IMR-90 (cell line): ENCODE results near the gene BICD1. TPM values are rescaled to one million over a fixed set of nuclear protein-coding genes. Genes with fewer than 3 reads are reported as not detected.

ENCODE experiments used
- ATAC-seq: fragments of 200-7000 bp; cut with Tn5 transposase; 2 replicates; pipeline ENCODE4 v1.9.1; 2020; ENCODE audit warnings: low read depth, mild to moderate bottlenecking, moderate library complexity
- Bru-seq: library from RNA; stranded (reverse); fragments of 400-500 nt; gene quantifications from one replicate; lab custom pipeline; 2021; lab: Mats Ljungman, UMichigan
- BruChase-seq, 2 experiments: library from RNA; stranded (reverse); fragments of 400-500 nt; gene quantifications; one replicate each; lab custom pipeline; 2021; lab: Mats Ljungman, UMichigan
- BruUV-seq: library from RNA; stranded (reverse); fragments of 400-500 nt; replicated peaks from 2 replicates; lab custom pipeline; 2021; lab: Mats Ljungman, UMichigan
- CTCF ChIA-PET: fragments of 300-600 bp; formaldehyde crosslinking; extraction: SDS; loops from one replicate; lab custom pipeline; 2021; ENCODE audit warnings: antibody characterized with exemption; lab: Yijun Ruan, JAX
- POLR2A ChIA-PET: fragments of 300-600 bp; sonication (Branson Sonifier 250); formaldehyde crosslinking; loops from one replicate; lab custom pipeline; 2022; ENCODE audit warnings: antibody characterized with exemption; ENCODE audit not compliant: unreplicated experiment; lab: Charles Lee
- DNase-seq: peaks from one replicate; pipeline ENCODE4 v3.0.0; 2013
- H2AFZ ChIP-seq: replicated peaks from 2 replicates; pipeline ENCODE3; 2013; ENCODE audit warnings: low read length, mild to moderate bottlenecking; ENCODE audit not compliant: poor library complexity
- H2AK5ac ChIP-seq: 2 replicates; pipeline ENCODE4 v1.6.1; 2013; ENCODE audit warnings: low read depth, low read length, inconsistent platforms
- H2AK9ac ChIP-seq: replicated peaks from 2 replicates; pipeline ENCODE3; 2013; ENCODE audit warnings: mild to moderate bottlenecking, low read depth, low read length, moderate library complexity; ENCODE audit not compliant: poor library complexity
- H2BK120ac ChIP-seq: 2 replicates; pipeline ENCODE4 v1.6.1; 2013; ENCODE audit warnings: low read depth, low read length, inconsistent platforms
- H2BK15ac ChIP-seq: 3 replicates; pipeline ENCODE4 v1.6.1; 2013; ENCODE audit warnings: low read depth, low read length, inconsistent platforms
- H2BK20ac ChIP-seq: 2 replicates; pipeline ENCODE4 v1.6.1; 2013; ENCODE audit warnings: low read depth, mild to moderate bottlenecking, inconsistent platforms, low read length, moderate library complexity
- H2BK5ac ChIP-seq: 2 replicates; pipeline ENCODE4 v1.6.1; 2013; ENCODE audit warnings: mild to moderate bottlenecking, low read depth, low read length, inconsistent platforms; ENCODE audit not compliant: poor library complexity, severe bottlenecking
- H3K14ac ChIP-seq: replicated peaks from 2 replicates; pipeline ENCODE4 v1.6.1; 2013; ENCODE audit warnings: low read depth, low read length, inconsistent platforms
- H3K18ac ChIP-seq: 2 replicates; pipeline ENCODE4 v1.6.1; 2013; ENCODE audit warnings: low read depth, low read length, control low read depth
- H3K23ac ChIP-seq: 2 replicates; pipeline ENCODE4 v1.6.1; 2013; ENCODE audit warnings: low read depth, low read length, inconsistent platforms
- H3K27ac ChIP-seq: 2 replicates; pipeline ENCODE4 v1.5.1; 2013; ENCODE audit warnings: mild to moderate bottlenecking, control low read depth, low read length; ENCODE audit not compliant: insufficient read depth
- H3K27me3 ChIP-seq: 2 replicates; pipeline ENCODE4 v1.6.1; 2013; ENCODE audit warnings: low read length; ENCODE audit not compliant: control insufficient read depth, insufficient read depth
- H3K36me3 ChIP-seq: 2 replicates; pipeline ENCODE4 v1.6.1; 2013; ENCODE audit warnings: low read length, mixed read lengths; ENCODE audit not compliant: control insufficient read depth, insufficient read depth
- H3K4ac ChIP-seq: 2 replicates; pipeline ENCODE4 v1.6.1; 2013; ENCODE audit warnings: low read depth, low read length, inconsistent platforms
- H3K4me1 ChIP-seq: 2 replicates; pipeline ENCODE4 v1.6.1; 2013; ENCODE audit warnings: low read length, mixed read lengths; ENCODE audit not compliant: control insufficient read depth, insufficient read depth
- H3K4me2 ChIP-seq: 2 replicates; pipeline ENCODE4 v1.6.1; 2013; ENCODE audit warnings: low read depth, mild to moderate bottlenecking, control low read depth, low read length, moderate library complexity
- H3K4me3 ChIP-seq: 2 replicates; pipeline ENCODE4 v1.5.1; 2013; ENCODE audit warnings: low read depth, mild to moderate bottlenecking, control low read depth, low read length, moderate library complexity; ENCODE audit not compliant: insufficient read depth
- H3K56ac ChIP-seq: 2 replicates; pipeline ENCODE4 v1.6.1; 2013; ENCODE audit warnings: low read length, inconsistent platforms; ENCODE audit not compliant: insufficient read depth; ENCODE audit errors: extremely low read depth
- H3K79me1 ChIP-seq, 2 experiments: 2 replicates each; pipeline ENCODE4 v1.6.1; 2013; ENCODE audit warnings: low read length in 2 of 2, inconsistent platforms in 1 of 2, low read depth in 1 of 2
- H3K9ac ChIP-seq: 2 replicates; pipeline ENCODE4 v1.6.1; 2013; ENCODE audit warnings: low read depth, low read length, control low read depth
- H3K9me1 ChIP-seq: 2 replicates; pipeline ENCODE4 v1.6.1; 2013; ENCODE audit warnings: low read length, inconsistent platforms; ENCODE audit not compliant: insufficient read depth
- H3K9me3 ChIP-seq: 2 replicates; pipeline ENCODE4 v1.6.1; 2013; ENCODE audit warnings: low read length; ENCODE audit not compliant: control insufficient read depth, insufficient read depth
- H4K20me1 ChIP-seq: 2 replicates; pipeline ENCODE4 v1.6.1; 2013; ENCODE audit warnings: low read length, inconsistent platforms; ENCODE audit not compliant: insufficient read depth
- H4K5ac ChIP-seq: 2 replicates; pipeline ENCODE4 v1.6.1; 2013; ENCODE audit warnings: mild to moderate bottlenecking, low read depth, low read length, control low read depth
- H4K8ac ChIP-seq, 2 experiments: 2 replicates each; pipeline ENCODE4 v1.6.1; 2013; ENCODE audit warnings: low read depth in 2 of 2, low read length in 2 of 2, control low read depth in 1 of 2, inconsistent platforms in 1 of 2
- H4K91ac ChIP-seq: 2 replicates; pipeline ENCODE4 v1.6.1; 2013; ENCODE audit warnings: low read depth, low read length, inconsistent platforms; ENCODE audit not compliant: insufficient read depth
- BHLHE40 ChIP-seq: fragments of 150-350 bp; IDR thresholded peaks from 2 replicates; pipeline ENCODE4 v1.6.1; 2016; ENCODE audit warnings: mild to moderate bottlenecking, low read depth, low read length
- CEBPB ChIP-seq: IDR thresholded peaks from 2 replicates; pipeline ENCODE4 v1.6.1; 2012; ENCODE audit warnings: low read depth, low read length, improper control_type of control experiment
- CHD1 ChIP-seq: IDR thresholded peaks from 2 replicates; pipeline ENCODE4 v1.6.1; 2012; ENCODE audit warnings: low read depth, low read length, improper control_type of control experiment
- FOS ChIP-seq: fragments of 150-350 bp; IDR thresholded peaks from 2 replicates; pipeline ENCODE4 v1.6.1; 2016; ENCODE audit warnings: low read depth, low read length
- MAFK ChIP-seq: IDR thresholded peaks from 2 replicates; pipeline ENCODE4 v1.6.1; 2012; ENCODE audit warnings: low read depth, low read length, improper control_type of control experiment
- MAZ ChIP-seq: IDR thresholded peaks from 2 replicates; pipeline ENCODE4 v1.6.1; 2012; ENCODE audit warnings: low read depth, mild to moderate bottlenecking, low read length, improper control_type of control experiment, moderate library complexity, borderline replicate concordance
- MXI1 ChIP-seq: IDR thresholded peaks from 2 replicates; pipeline ENCODE4 v1.6.1; 2012; ENCODE audit warnings: low read depth, mild to moderate bottlenecking, low read length, moderate library complexity, borderline replicate concordance
- NFE2L2 ChIP-seq: fragments of 150-350 bp; IDR thresholded peaks from 2 replicates; pipeline ENCODE4 v1.6.1; 2016; ENCODE audit warnings: low read depth, mild to moderate bottlenecking, low read length
- POLR2A ChIP-seq: IDR thresholded peaks from 2 replicates; pipeline ENCODE4 v1.6.1; 2012; ENCODE audit warnings: mild to moderate bottlenecking, low read depth, low read length
- RAD21 ChIP-seq: IDR thresholded peaks from 2 replicates; pipeline ENCODE4 v1.6.1; 2012; ENCODE audit warnings: low read length, improper control_type of control experiment
- RCOR1 ChIP-seq: IDR thresholded peaks from 2 replicates; pipeline ENCODE4 v1.6.1; 2012; ENCODE audit warnings: mild to moderate bottlenecking, low read length, improper control_type of control experiment; ENCODE audit not compliant: insufficient replicate concordance
- RFX5 ChIP-seq: IDR thresholded peaks from 2 replicates; pipeline ENCODE4 v1.8.0; 2012; ENCODE audit warnings: low read depth, mild to moderate bottlenecking, low read length, moderate library complexity
- SMC3 ChIP-seq: fragments of 150-350 bp; IDR thresholded peaks from 2 replicates; pipeline ENCODE4 v1.6.1; 2016; ENCODE audit warnings: low read depth, mild to moderate bottlenecking, antibody characterized with exemption, low read length, moderate library complexity
- WGBS, 2 experiments: methylation state at CpG; one replicate each; pipeline versions ENCODE4 v1.1.5 to v1.1.7; 2013; ENCODE audit warnings: missing lambda C conversion rate in 2 of 2; ENCODE audit not compliant: insufficient read length in 1 of 2; ENCODE audit errors: extremely low coverage in 2 of 2; 5-methylcytosine and 5-hydroxymethylcytosine counted together
- dilution Hi-C: fragments of 300-500 bp; cut with HindIII; formaldehyde crosslinking; loops from one replicate; pipeline ENCODE4 v1.14.3; 2018; ENCODE audit warnings: low sequenced_read_pairs; ENCODE audit not compliant: unreplicated experiment
- in situ Hi-C: fragments of 300-500 bp; cut with MboI; formaldehyde crosslinking; loops from 3 replicates; pipeline ENCODE4 v1.14.3; 2019; ENCODE audit warnings: low sequenced_read_pairs, inconsistent platforms, mixed read lengths
- intact Hi-C: fragments of 100-400 bp; cut with micrococcal nuclease; formaldehyde crosslinking; loops from 2 replicates; pipeline ENCODE4 v1.10.0; 2022
- long read RNA-seq: library from polyadenylated mRNA; unstranded; transcript quantifications from one replicate; pipeline ENCODE4 v2.0.0, GENCODE V29; 2021; ENCODE audit not compliant: unreplicated experiment
- polyA plus RNA-seq, 3 experiments: library from polyadenylated mRNA; depleted of rRNA; stranded (reverse); fragments of >200 nt; gene quantifications; 2 replicates each; pipeline ENCODE4 v1.2.3, GENCODE V29; 2012; ENCODE audit warnings: low replicate concordance in 1 of 3
- total RNA-seq: library from RNA; depleted of rRNA; stranded (reverse); fragments of >200 nt; gene quantifications from 2 replicates; pipeline ENCODE4 v1.2.3, GENCODE V29; 2012; rRNA removed
- TF ChIP-seq, protein P1 (sequence below): fragments of 150-350 bp; IDR thresholded peaks from 2 replicates; pipeline ENCODE4 v1.6.1; 2016; ENCODE audit warnings: low read depth, mild to moderate bottlenecking, low read length, moderate library complexity, borderline replicate concordance

The BICD1 gene
- total RNA-seq (17.2 and 25.0 TPM in 2 replicates), polyA plus RNA-seq (2012; rRNA removed) (17.6 and 21.8 TPM in 2 replicates), Bru-seq, nascent RNA (percentile 92 among the genes with signal in this experiment), BruChase-seq, experiment 1, labeled RNA remaining after a 6-hour chase (percentile 90 among the genes with signal in this experiment), BruChase-seq, experiment 2, labeled RNA remaining after a 2-hour chase (percentile 91 among the genes with signal in this experiment)
- 7.2 and 7.3 TPM in 2 replicates for polyA plus RNA-seq (2012; cell fraction: cytosol; rRNA removed)
- 32.2 and 53.0 TPM in 2 replicates for polyA plus RNA-seq (2012; cell fraction: nucleus; rRNA removed; ENCODE audit: low replicate concordance)
- long read RNA-seq, full-length matches to known transcripts, result 3 of 22 reads
- long read RNA-seq, partial matches to known transcripts, result 8 of 22 reads
- long read RNA-seq, other reads (novel, unspliced or antisense), result 11 of 22 reads

DNA sequence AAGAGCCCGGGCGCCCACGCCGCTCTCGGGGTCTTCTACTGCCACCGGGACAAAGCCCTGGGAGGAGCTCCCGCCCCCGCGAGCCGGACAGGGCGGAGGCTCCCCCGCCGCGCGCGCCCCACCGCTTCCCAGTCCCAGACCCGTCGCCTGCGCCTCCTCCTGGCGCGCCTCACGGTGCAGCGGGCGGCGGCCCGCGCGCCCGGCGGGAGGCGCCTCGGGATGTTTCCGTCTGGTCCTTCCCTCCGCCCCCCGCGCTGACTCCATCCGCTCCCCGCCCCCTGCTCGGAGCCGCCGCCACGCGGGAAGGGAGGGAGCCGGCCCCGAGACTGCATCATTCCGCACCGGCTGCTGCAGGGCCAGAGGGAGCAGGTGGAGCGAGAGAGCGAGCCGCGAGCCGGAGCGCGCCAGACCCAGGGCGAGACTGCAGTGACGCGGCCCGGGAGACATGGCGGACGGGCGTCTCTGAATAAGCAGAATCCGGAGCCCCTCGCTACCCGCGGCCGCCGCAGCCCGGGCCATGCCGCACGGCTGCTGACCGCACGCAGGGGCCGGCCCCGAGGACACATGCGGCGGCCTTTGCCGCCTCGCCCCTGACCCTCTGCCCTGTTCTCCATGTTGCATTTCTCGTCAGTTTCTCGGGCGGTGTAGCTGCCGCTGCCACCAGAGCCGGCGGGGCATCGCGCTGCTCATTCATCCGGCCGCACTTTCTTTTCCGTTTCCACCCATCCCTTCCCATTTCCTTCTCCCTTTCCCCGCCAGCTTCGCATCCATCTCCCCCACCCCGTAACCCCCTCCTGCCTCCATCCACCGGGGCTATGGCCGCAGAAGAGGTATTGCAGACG is at the start of gene BICD1:
TSS of gene BICD1 (plus strand) at position 331 of the 842 bp plus-strand sequence. CDS start at position 816, 485 bp downstream.
- Histone ChIP-seq H3K27me3 (no peaks in the 10 kb centered on the region), H3K9ac (peak within 1 kb of the TSS; percentile 93), H3K4ac (peak within 1 kb of the TSS; percentile 97), H3K27ac (peak within 1 kb of the TSS; percentile 91), H2BK15ac (peak within 1 kb of the TSS; percentile 86; the same call in 2 of the 3 replicates), H3K79me1 (peaks cover 0 to 23% of the 10 kb centered on the region in 2 experiments; a peak in 2 of 4 replicates), H3K9me3 (no peaks in the 10 kb centered on the region), H2BK20ac (peak within 1 kb of the TSS; percentile 88), H2BK120ac (peak within 1 kb of the TSS; percentile 88), H3K14ac (peak within 1 kb of the TSS; percentile 97), H2BK5ac (peak within 1 kb of the TSS; percentile 97), H4K20me1 (peaks cover 5% of the 10 kb centered on the region), H3K4me2 (peak within 1 kb of the TSS; percentile 98), H2AK5ac (peak within 1 kb of the TSS; percentile 94), H3K18ac (peak within 1 kb of the TSS; percentile 95), H2AK9ac (peak within 1 kb of the TSS; percentile 88), H2AFZ (peak within 1 kb of the TSS; percentile 96), H3K36me3 (0 out of 2 replicates have a peak, but pooled peaks cover 2% of the 10 kb centered on the region), H3K4me1 (peaks cover 4% of the 10 kb centered on the region), H4K91ac (peak within 1 kb of the TSS; percentile 96), H3K56ac (peak within 1 kb of the TSS; percentile 86), H3K4me3 (peak within 1 kb of the TSS; percentile 85), H4K5ac (peak within 1 kb of the TSS; percentile 84), H4K8ac (peak within 1 kb of the TSS; percentile 84 to 98), H3K23ac (peak within 1 kb of the TSS; percentile 99), H3K9me1 (peaks cover 4% of the 10 kb centered on the region)
- DNase-seq, result peak; percentile 87
- CTCF ChIA-PET, result interaction anchor here (0.6 to 0.9 kb wide), 3 partner anchors 23 to 342 kb away, joined by 3 read pairs; no protein-coding TSS in a partner anchor
- intact Hi-C loops (loop anchor here (2.0 to 5.0 kb wide), 4 partner anchors 46 to 454 kb away; no protein-coding TSS in a partner anchor), dilution Hi-C loops (no loop called here), in situ Hi-C loops (no loop called here)
- peak; percentile 91 for ATAC-seq
- no TSS peak for BruUV-seq
- WGBS, 2 experiments, result 0% methylated on average over 52 of the region's 96 CpGs; no CpG with 5 or more reads in 1 of the 2 experiments
- POLR2A ChIA-PET, result interaction anchor here (0.7 to 1.9 kb wide), 2 partner anchors 22 to 54 kb away, joined by 5 read pairs; no protein-coding TSS in a partner anchor
- TF ChIP-seq CEBPB, result no peak
- TF ChIP-seq FOS, result 0 out of 2 replicates have a peak, but pooled peaks have one; percentile 12
- peak; percentile 90 for TF ChIP-seq RCOR1
- TF ChIP-seq NFE2L2, result no peak
- no peak for TF ChIP-seq BHLHE40
- TF ChIP-seq RAD21, result peak; percentile 27
- no peak for TF ChIP-seq RFX5
- TF ChIP-seq, protein P1, sequence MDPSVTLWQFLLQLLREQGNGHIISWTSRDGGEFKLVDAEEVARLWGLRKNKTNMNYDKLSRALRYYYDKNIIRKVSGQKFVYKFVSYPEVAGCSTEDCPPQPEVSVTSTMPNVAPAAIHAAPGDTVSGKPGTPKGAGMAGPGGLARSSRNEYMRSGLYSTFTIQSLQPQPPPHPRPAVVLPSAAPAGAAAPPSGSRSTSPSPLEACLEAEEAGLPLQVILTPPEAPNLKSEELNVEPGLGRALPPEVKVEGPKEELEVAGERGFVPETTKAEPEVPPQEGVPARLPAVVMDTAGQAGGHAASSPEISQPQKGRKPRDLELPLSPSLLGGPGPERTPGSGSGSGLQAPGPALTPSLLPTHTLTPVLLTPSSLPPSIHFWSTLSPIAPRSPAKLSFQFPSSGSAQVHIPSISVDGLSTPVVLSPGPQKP, result no peak
- no peak for TF ChIP-seq CHD1
- TF ChIP-seq MAFK, result no peak
- TF ChIP-seq POLR2A, result peak; percentile 95
- peak; percentile 86; the same call in 1 of the 2 replicates for TF ChIP-seq MXI1
- peak; percentile 42; the same call in 1 of the 2 replicates for TF ChIP-seq SMC3
- peak; percentile 93 for TF ChIP-seq MAZ
